GM21723 (cell line): ENCODE results near the gene CCDC17.
"Not testable (repeated sequence)": the region's sequence is repeated elsewhere in the genome, so short reads cannot be mapped to it uniquely, and the experiment has no call there.

Experiments used
- ATAC-seq: cut with Tn5 transposase; IDR thresholded peaks from one replicate; pipeline ENCODE4 v1.9.1; 2021; ENCODE audit warnings: mild to moderate bottlenecking, moderate library complexity; ENCODE audit not compliant: unreplicated experiment

CCDC17 gene

DNA sequence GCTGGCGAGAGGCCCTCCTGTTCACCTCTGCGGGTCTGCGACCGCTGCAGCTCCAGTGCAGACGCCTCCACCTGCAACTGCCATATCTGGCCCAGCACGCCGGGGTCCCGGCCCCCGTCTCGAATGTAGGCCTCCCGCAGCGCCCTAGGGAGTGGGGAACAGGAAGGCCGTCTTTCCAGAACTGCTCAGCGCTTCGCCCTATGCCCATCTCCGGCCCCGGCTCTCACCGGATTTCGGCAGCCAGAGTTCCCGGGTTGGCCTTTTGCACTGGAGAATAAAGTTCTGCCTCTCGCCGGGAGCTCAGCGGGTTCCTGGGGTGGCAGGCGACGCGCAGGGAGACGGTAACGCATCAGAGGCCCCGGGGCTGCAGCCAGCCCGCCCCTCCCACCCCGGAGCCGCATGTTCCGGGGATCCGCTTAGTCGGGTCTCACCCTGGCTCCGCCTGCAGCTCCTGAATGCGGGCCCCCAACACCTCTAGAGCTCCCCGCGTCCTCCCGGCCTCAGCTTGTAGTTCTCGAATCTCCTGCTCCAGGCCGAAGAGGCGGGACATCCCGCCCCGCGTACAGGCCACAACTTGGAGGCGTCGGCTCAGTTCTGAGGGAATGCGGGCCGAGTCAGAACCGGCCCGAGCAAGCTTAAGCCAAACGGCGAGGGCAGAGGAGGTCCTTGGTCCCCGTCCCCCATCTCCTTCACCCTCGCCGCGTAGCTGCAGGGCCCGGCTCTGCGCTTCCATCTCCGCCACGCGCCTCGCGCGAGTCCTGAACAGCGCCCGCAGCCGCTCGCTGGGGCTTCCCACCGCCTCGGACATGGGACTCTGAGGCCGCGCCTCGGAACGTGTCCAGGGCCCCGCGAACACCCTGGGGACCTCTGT, 1.1 kb downstream of the CCDC17 start:
- ATAC-seq: no peak

DNA sequence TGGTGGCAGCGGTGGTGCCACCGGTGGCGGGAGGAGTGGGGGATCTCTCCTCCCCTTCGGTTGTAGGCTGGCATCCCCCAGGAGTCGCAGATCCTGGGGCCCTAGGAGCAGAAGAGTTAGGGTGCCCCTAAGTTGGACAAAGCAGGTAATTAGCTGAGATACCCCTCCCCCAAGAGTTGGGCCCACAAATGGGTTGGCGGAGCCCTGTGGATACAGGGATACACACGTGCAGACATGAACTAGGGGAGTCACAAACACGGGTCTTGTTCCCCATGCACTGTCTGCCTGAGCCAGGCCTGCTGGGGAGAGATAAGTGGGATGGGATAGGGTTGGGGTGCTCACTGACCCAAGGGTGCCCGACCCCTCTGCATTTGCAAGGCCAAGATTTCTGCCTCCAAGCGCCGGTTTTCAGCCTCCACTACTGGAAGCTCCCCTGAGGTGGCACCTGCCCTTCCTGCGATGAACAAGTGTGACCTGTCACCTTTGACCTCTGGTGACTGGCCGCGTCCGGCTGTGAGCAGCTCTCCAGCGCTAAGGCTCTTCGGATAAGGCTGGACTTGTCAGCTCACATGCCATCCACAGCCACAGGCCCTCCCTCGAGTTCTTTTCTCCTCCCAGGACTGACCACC, 1.8 kb downstream of the CCDC17 start:
- ATAC-seq: no peak

DNA sequence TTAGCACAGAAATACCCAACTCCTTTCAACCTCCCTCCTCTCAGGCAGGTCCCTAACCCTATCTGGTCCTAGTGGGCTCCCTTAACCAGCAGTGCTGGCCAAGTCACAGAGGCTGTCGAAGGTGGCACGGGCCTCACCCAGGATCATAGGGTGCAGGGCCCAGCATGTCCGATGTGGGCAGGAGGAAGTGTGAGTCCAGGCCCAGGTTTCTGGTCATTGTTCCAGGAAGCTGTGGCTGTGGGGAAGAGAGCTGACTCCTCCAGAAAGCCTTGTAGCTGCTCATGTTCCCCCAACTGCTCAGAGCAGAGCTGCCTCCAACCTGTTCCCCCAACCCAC, 2.4 kb downstream of the CCDC17 start:
- no peak for ATAC-seq

DNA sequence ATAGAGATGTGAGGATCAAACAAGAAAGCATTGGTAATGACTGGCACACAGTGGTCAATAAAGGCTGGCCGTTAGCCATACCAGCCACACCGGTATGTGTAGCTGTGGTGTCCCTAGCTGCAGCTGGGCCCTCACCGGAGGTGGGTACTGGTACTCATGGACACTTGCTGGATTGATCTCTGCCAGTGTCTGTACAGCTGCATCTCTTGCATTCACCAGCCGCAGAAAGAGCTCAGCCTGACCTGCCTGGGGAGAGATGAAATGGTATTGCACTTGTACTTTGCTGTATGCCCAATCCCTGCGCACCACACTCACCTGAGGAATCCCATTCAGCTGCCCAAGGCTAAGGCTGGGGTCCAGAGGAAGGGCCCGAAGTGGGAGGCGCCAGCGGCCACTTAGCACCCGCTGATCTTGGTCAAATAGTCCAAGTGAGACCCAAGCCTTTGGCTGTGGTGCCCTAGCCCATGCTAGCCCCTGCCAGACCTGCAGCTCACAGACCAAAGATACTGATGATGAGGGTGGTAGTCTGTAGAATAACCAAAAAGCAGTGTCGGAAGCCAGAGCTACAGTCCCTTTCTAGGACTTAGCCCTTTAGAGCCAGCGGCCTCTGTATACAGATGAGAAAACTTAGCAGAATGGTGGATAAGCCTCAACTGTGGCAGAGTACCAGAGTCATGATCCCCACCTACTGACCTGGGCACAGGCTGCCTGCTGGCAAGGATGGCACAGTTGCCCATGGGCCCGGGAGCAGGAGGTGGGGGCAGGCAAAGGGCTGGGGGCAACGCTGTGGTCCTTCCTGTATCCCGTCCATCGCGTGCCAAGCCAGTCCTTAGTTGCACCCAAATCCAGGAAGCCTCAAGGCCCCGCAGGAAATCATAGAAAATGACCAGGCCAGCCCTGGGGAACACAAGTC, 3.0 kb downstream of the CCDC17 start:
- no peak for ATAC-seq

DNA sequence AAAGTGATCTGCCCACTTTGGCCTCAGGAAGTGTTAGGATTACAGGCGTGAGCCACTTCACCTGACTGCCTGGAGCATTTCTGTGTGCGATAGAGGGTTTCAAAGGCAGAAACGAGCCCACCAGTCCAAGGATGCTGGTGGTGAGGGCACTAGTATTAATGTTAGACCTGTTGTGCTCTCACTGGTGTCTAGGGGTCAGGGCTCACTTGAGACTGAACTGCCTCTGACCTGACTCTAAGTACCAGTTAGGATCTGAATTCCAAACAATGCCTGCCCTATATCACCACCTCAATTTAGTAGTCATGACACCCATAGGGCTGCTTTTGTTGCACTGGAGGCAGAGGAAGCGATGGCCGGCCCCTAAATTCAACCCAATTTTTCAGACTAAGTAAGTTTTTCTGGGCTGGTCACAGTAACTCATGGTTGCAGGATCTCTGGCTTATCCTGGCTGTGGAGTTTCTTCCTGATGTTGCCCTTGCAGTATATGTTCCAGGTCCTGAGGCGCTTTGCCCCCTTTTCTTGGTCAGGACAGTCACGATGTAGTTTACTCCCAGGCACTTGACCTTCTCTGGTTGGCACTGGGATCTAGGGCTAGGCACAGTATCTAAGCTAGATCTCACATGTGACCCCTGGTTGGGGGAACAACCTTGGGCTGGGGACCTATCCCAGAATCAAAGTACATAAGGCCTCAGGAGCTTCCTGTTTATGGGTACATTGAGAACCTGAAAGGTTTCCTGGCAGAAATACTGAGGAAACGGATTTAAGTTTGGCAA, 4.5 kb downstream of the CCDC17 start:
- no peak for ATAC-seq

DNA sequence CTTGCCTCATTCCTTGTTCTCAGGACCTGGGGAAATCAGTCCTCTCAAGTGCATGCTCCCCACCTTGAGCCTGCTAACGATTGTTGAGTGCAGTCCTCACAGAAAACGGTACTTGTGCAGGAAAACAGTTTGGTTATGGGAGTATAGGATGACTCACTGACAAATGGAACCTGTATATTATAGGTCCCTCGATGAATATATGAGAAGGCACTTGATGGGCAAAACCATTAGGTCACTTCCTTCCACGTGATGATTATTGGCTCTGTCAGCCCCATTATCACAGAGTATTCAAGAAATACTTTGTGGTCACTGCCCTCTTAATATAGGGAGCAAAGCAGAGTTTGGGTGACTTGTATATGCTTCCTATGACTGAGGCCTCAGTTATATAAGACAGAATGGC, 6.2 kb downstream of the CCDC17 start:
- no peak for ATAC-seq

DNA sequence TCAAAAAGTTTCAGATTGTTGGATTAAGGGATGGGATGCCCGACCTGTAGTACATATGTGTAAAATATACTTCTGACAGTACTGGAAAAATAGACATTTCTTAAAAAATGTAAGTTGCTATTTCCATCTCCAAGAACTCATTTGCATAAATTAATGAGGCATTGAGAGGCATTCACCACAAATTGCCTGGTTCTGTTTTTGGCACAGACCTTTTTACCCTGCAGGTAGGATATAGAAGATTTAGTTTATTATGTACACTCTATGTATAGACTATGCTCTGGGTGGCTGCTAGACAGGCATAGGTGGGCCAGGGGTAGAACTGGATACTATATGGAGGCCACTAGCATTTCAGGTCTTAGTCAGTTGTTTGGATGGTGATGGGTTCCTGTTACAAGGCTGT, 8.0 kb downstream of the CCDC17 start:
- no peak for ATAC-seq

DNA sequence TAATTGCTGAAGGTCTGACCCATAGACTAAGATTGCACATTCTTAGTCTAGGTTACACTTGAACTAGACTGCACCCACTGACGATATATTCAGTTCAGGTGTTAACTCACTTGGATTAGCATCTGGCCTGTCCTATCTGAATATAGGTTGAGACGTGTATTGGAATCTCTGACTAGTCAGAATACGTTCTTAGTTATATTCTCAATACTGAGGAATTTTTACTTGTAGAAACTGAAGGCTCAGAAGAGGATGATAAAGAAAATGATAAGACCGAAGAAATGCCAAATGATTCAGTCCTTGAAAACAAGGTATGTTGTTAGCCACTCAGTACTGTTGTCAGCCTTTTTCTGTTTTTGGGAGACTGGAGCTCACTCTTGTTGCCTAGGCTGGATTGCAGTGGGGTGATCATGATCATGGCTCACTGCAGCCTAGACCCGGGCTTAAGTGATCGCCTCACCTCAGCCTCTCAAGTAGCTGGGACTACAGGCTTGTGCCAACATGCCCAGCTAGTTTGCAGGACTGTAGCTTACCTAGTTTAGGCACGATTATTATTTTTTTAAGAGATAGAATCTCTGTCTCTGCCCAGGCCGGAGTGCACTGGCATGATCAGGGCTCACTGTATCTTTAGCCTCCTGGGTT, 10.8 kb downstream of the CCDC17 start:
- ATAC-seq: no peak

DNA sequence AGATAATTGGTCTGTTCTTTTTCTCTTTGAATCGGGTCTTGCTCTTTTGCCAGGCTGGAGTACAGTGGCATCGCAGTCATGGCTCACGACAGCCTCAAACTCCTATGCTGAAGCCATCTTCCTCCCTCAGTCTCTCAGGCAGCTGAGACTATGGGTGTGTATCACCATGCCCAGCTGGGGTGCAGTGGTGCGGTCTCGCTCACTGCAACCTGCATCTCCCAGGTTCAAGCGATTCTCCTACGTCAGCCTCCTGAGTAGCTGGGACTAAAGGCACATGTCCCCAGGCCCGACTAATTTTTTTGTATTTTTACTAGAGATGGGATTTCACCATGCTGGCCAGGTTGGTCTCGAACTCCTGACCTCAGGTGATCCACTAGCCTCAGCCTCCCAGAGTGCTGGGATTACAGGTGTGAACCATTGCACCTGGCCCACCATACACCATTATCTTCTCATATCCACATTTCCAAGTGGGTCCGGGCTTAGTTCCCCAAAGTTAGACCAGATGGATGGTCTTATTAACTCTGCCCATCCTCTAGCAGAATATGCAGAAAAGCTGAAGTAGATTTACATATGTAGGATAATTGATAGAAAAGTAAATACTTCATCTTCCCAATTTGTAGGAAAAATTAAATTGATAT, 13.1 kb downstream of the CCDC17 start:
- no peak for ATAC-seq

DNA sequence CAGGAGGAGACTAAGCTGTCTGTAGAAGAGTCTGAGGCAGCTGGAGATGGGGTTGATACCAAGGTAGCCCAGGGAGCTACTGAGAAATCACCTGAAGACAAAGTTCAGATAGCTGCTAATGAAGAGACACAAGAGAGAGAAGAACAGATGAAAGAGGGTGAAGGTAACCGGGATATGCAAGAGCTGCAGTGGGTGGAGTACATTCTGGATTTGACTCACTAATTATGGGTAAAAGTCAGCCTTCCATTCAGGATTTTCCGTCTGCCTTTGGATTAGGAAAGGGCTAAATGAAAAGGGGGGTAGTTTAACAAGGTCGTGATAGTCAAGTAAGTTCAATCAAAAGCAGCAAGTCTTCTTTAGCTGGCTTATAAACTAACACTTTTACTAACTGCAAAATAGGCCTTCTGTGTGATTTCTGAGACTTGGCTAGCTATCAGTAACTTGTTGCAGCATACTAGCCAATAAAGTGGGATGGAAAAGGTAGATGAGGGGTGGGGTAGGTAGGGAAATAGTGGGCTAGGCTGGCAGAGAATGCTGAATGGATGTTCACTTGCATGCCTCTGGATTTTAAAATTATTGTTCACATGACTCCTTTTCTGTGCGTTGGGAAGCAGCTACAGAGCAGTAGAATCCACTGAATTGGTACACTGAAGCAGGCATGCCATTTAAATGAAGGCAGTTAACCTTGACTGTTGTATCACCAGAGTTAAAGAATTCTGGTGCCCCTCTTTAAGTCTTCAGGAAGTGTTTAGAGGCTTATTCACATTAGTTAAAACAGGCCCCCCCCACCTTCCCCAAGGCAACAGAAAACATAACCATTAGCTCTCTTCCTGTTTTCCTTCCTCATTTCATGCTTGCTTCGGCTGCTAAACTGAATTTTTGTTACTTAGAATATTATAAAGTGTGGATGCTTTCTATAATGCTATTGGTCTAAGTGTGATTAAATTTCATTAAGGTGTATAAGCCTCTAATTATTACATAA, 15.4 kb downstream of the CCDC17 start:
- ATAC-seq: no peak

DNA sequence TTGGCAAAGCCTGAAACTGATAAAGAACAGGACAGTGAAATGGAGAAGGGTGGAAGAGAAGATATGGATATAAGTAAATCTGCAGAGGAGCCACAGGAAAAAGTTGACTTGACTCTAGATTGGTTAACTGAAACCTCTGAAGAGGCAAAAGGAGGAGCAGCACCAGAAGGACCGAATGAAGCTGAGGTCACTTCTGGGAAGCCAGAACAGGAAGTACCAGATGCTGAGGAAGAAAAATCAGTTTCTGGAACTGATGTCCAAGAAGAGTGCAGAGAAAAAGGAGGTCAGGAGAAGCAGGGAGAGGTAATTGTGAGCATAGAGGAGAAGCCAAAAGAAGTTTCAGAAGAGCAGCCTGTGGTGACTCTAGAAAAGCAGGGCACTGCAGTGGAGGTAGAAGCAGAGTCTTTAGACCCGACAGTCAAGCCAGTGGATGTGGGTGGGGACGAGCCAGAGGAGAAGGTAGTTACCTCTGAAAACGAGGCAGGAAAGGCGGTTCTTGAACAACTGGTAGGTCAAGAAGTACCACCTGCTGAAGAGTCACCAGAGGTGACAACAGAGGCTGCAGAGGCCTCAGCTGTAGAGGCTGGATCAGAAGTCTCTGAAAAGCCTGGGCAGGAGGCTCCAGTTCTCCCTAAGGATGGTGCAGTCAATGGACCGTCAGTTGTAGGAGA, 16.3 kb downstream of the CCDC17 start:
- ATAC-seq: no peak

DNA sequence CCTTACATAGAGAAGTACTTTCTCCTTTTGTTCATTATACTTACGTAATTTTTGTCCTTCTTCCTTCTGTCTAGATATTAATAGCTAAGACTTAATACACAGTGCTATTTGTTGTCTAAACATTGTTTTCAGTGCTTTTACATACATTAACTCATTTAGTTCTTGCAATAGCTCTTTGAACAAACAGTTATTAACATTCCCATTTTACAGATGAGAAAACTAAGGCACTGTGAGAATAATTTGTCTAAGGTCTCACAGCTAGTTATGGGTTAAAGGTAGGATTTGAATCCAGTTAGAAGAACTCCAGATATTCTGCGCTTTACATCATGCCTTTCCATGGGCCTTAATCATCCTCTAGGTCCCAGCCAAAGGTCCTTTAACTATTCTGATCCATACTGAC, 19.6 kb downstream of the CCDC17 start:
- no peak for ATAC-seq

DNA sequence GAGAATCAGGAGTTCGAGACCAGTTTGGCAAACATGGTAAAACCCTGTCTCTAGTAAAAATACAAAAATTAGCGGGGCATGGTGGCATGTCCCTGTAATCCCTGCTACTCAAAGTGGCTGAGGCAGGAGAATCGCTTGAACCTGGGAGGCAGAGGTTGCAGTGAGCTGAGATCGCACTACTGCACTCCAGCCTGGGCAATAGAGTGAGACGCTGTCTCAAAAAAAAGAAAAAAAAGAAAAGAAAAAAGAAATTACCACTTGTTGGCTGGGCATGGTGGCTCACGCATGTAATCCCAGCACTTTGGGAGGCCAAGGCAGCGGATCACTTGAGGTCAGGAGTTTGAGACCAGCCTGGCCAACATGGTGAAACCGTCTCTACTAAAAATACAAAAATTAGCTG, 27.1 kb downstream of the CCDC17 start:
- not testable (repeated sequence) for ATAC-seq

DNA sequence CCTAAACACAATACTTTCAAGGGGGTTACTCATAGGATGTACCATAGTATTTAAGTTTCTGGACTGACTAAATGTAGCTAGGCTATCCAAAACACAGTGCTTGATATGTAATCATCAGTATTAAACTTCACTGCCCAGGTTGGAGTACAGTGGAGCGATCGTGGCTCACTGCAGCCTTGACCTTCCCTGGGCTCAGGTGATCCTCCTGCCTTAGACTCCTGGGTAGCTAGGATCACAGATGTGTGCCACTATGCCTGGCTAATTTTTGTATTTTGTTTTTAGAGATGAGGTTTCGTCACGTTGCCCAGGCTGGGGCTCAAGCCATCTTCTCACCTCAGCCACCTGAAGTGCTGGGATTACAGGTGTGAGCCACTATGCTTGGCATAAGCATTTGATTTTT, 29.4 kb downstream of the CCDC17 start:
- ATAC-seq: no peak

DNA sequence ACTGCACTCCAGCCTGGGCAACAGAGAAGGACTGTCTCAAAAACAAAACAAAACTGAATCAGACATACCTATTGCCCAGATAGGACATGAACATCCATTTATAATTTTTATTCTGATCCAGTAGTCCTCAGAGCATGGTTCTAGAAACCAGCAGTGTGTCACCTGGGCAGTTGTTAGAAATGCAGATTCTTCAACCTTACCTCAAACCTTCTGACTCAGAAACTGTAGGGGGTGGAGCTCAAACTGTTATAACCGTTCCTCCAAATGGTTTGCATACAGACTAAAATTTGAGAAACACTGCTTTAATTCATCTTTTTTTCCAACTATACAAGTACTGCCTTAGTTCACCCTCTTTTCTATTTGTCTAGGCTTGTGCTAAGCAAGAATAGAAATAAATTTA, 34.0 kb downstream of the CCDC17 start:
- ATAC-seq: no peak

DNA sequence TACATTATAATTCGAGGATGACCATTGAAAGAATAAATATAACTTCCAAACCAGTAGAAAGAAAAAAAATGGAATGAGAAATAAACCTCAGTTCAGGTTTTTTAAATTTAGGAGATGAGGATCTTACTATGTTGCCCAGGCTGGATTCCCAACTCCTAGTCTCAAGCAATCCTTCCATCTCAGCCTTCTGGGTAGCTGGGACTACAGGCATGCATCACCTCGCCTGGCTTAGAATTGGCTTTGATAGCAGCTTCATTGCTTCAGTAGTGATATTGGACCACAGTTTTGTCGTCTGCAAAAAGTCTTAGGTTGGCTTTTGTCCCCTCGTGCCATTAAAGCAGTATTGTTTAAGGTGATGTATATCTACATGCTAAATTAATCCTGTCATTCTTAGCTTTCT, 37.1 kb downstream of the CCDC17 start:
- ATAC-seq: no peak

DNA sequence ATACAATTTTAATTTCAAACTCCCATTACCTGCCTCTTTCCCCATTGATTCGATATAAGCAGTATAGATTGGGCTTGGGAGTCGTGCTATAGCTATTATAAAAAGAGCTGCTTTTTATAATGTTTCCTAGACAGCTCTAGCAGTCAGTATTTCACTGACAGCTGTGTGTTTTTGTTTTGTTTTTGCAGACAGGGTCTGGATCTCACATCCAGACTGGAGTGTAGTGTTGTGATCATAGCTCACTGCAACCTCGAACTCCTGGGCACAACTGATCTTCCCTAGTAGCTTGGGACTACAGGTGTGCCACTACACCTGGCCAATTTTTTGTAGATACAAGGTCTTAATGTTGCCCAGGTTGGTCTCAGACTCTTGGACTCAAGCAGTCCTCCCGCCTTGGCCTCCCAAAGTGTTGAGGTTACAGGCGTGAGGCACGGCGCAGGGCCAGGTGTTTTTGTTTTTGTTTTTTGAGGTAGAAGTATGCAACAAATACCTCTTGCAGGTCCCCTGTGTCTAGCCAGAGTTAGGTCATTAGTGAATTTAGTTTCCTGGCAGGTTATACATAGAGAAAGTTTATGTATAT, 38.3 kb downstream of the CCDC17 start:
- ATAC-seq: no peak

DNA sequence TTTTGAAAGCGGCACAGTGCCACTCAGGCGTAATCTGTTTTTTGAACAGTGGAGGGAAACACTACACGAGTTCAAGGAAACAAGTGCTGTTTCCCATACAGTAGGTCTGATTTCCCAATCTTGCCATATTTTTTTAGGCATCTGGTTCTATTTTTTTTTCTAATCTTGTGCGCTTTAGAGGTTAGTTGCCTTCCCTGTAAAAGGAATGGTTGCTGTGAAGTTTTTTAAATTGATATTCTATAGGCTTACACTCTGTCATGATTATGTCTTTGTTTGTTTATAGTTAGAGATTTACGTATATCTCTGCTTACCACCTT, 38.8 kb downstream of the CCDC17 start:
- no peak for ATAC-seq
